ENCODE results near the gene METAP2.

Gene METAP2

GRCh38 chr12:95553197-95553943 lies 79.4 kb downstream of the METAP2 start:
- no peak for DNase-seq

DNA sequence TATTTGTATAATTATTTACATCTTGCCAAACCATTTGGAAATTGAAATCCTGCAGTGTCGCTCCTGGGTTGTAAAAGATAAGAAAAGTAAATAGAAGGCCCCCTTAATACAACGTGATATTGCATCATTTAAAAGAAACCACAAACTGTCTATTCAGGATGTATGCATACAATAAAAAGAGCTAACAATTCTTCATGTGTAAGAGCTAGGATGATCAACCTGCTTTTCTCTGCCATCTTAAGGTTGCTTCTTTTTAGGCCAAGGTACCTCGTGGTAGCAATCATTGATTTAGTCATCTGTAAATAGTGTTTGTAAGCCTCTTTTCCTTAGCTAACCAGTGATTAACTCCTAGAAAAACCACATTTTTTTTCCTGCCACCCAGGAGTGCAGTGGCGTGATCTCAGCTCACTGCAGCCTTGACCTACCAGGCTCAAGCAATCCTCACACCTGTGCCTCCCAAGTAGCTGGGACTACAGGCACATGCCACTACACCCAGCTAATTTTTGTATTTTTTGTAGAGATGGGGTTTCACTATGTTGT lies 80.7 kb downstream of the METAP2 start:
- DNase-seq: no peak

- no peak for DNase-seq
Observed at GRCh38 chr12:95557625-95558024, 83.7 kb downstream of the METAP2 start.
